ENCODE data around the gene SPATS2L. TPM values are rescaled to one million over a fixed set of nuclear protein-coding genes. Genes with fewer than 3 reads are reported as not detected.

Gene SPATS2L
- total RNA-seq, 1 donor from 2014 or later, result 97.8 TPM

DNA sequence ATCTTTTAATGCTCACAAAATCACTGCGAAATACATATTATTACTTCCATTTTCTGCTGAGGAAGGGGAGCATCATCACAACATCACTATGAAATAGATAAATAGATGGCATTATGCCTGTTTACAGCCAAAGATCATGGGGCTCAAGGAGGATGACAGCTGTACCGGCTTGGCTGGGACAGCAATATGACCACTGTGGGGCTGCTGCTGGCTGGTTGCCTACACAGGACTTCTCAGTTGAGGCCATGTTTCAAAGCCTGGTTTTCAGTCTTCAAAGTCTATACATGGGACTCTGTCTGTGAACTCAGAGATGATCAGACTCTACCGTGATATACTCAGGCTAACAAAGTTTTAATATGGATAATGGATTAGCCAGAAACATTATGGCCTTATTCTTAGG lies 58.7 kb downstream of the SPATS2L start:
- H3K4me1 Mint-ChIP-seq (ENCODE audit: unreplicated experiment), result peaks cover 53% of the 10 kb centered on the region
- H3K27ac Mint-ChIP-seq, result no peak overlapping the region
- no peaks in the 10 kb centered on the region for H3K9me3 Mint-ChIP-seq
- H3K27me3 Mint-ChIP-seq, result no peaks in the 10 kb centered on the region
- TF ChIP-seq, protein P1, sequence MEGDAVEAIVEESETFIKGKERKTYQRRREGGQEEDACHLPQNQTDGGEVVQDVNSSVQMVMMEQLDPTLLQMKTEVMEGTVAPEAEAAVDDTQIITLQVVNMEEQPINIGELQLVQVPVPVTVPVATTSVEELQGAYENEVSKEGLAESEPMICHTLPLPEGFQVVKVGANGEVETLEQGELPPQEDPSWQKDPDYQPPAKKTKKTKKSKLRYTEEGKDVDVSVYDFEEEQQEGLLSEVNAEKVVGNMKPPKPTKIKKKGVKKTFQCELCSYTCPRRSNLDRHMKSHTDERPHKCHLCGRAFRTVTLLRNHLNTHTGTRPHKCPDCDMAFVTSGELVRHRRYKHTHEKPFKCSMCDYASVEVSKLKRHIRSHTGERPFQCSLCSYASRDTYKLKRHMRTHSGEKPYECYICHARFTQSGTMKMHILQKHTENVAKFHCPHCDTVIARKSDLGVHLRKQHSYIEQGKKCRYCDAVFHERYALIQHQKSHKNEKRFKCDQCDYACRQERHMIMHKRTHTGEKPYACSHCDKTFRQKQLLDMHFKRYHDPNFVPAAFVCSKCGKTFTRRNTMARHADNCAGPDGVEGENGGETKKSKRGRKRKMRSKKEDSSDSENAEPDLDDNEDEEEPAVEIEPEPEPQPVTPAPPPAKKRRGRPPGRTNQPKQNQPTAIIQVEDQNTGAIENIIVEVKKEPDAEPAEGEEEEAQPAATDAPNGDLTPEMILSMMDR (conservative IDR thresholded peaks at IDR 0.05), result no peak
- no peaks in the 10 kb centered on the region for H3K36me3 Mint-ChIP-seq
- H3K4me3 Mint-ChIP-seq, result no peak overlapping the region
- no peak for DNase-seq (ENCODE audit: extremely low spot score, unreplicated experiment)

DNA sequence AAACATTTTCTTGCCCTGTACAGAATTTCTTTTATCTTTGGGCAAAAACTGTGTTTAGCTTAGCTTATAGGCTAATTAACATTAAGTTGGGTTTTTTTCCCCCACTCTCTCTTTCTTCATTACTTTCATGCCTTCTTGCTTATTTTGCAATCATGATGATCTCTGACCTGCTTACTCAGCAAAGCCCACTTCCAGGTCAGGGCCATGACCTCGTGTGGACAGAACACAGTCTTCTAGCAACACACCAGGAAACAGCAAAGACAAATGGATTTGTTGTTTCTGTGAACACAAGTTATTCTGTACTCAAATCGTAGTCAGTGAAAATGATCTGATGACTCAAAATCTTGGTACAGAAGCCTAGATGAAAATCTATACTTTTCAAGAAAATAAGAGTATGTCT lies 60.7 kb downstream of the SPATS2L start:
- H3K4me1 Mint-ChIP-seq (ENCODE audit: unreplicated experiment), result peaks cover 51% of the 10 kb centered on the region
- no peaks in the 10 kb centered on the region for H3K9me3 Mint-ChIP-seq
- H3K27me3 Mint-ChIP-seq, result no peaks in the 10 kb centered on the region
- peak overlapping the region; percentile 25 for H3K27ac Mint-ChIP-seq
- H3K4me3 Mint-ChIP-seq, result peak overlapping the region; percentile 58
- DNase-seq (ENCODE audit: extremely low spot score, unreplicated experiment), result no peak
- peaks cover 4% of the 10 kb centered on the region for H3K36me3 Mint-ChIP-seq
- TF ChIP-seq, protein P1 (conservative IDR thresholded peaks at IDR 0.05), result no peak

DNA sequence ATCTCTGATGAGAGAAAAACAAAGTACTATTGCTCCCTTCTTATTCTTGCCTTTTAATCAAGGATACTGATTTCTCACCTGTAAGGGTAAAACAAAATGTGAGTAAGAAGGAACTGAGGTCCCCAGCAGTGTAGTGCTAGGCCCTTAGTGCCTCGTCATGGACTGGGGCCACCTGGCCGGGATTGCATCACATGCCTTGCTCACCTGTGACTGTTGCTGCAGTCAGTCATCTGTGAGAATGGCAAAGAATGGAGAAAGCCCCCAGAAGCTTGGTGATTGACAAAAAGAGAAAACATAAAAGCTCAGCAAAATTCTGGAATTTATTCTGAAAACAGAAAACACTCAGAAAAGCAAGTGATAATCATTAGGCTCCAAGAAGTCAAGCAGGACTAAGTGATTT lies 63.4 kb downstream of the SPATS2L start:
- H3K9me3 Mint-ChIP-seq, result no peaks in the 10 kb centered on the region
- no peak overlapping the region for H3K4me3 Mint-ChIP-seq
- peaks cover 34% of the 10 kb centered on the region for H3K4me1 Mint-ChIP-seq (ENCODE audit: unreplicated experiment)
- H3K36me3 Mint-ChIP-seq, result peaks cover 8% of the 10 kb centered on the region
- no peak for DNase-seq (ENCODE audit: extremely low spot score, unreplicated experiment)
- no peaks in the 10 kb centered on the region for H3K27me3 Mint-ChIP-seq
- H3K27ac Mint-ChIP-seq, result peak overlapping the region; percentile 67
- TF ChIP-seq, protein P1 (conservative IDR thresholded peaks at IDR 0.05), result no peak

DNA sequence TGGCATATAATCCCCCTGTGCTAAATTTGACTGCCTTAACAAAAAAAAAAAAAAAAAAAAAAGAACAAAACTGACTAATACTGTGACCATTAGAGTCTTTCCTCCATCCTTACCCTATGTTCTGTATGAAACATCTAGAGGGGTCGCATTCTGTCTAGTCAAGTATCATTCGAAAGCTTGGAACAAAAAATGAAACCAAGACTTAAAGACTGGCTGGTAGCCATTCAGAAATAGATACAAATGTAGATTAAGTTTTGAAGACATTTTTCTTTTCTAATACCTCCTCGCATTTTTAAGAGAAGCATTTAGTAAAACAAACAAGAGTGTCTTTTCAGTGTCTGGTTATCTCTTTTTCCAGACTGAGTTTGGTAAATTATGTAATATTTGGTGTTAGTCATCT lies 66.7 kb downstream of the SPATS2L start:
- TF ChIP-seq, protein P1 (conservative IDR thresholded peaks at IDR 0.05), result no peak
- Mint-ChIP-seq H3K4me3 (no peak overlapping the region), H3K27me3 (no peaks in the 10 kb centered on the region), H3K9me3 (no peaks in the 10 kb centered on the region), H3K4me1 (ENCODE audit: unreplicated experiment) (peaks cover 27% of the 10 kb centered on the region), H3K36me3 (peaks cover 8% of the 10 kb centered on the region), H3K27ac (peak overlapping the region; percentile 35)
- no peak for DNase-seq (ENCODE audit: extremely low spot score, unreplicated experiment)

DNA sequence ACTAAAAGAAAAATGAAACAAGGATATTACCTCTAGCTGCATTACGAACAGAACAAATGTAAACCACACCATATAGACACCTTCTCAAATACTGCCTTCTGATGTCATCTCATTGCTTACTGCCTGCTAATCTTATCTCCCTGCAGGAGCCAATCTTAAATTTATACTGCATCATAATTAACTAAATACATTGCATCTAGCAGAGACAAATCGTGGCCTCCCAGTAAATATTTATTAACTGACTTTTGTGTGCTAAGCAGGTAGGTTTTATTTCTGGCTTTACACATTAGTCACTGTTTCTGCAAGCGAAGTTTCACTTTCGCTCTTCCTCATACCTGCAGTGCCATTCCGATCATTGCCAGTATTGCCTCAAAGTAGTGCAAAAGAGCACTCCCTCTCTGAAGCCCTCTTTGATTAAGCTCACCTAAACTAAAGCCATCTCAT lies 67.5 kb downstream of the SPATS2L start:
- Mint-ChIP-seq H3K9me3 (no peaks in the 10 kb centered on the region), H3K36me3 (peaks cover 8% of the 10 kb centered on the region), H3K27me3 (no peaks in the 10 kb centered on the region), H3K4me3 (peak overlapping the region; percentile 57), H3K4me1 (ENCODE audit: unreplicated experiment) (peaks cover 32% of the 10 kb centered on the region), H3K27ac (peak overlapping the region; percentile 55)
- no peak for DNase-seq (ENCODE audit: extremely low spot score, unreplicated experiment)
- TF ChIP-seq, protein P1 (conservative IDR thresholded peaks at IDR 0.05), result no peak
